IPS DF 4.7 (cell line): Measurements from ENCODE around the gene FOXB2.
A peak's percentile ranks its signal among the peaks of the same experiment; 100 is the strongest.
"Not testable (repeated sequence)": the region's sequence is repeated elsewhere in the genome, so short reads cannot be mapped to it uniquely, and the experiment has no call there.

Experiments used
- DNase-seq: peaks from one replicate; pipeline ENCODE4 v3.0.0-alpha.2; 2013; ENCODE audit warnings: low spot score; ENCODE audit errors: extremely low read depth

Gene FOXB2

GRCh38 chr9:77016121-77016525 is 3.3 kb upstream of the FOXB2 start:
- no peak for DNase-seq

GRCh38 chr9:77016526-77017504 is 2.6 kb upstream of the FOXB2 start:
- no peak for DNase-seq

- DNase-seq, result no peak
Observed at GRCh38 chr9:77017505-77017894, 2.0 kb upstream of the FOXB2 start.

GRCh38 chr9:77018058-77018968 is 1.1 kb upstream of the FOXB2 start:
- DNase-seq, result no peak

- no peak for DNase-seq
Observed at GRCh38 chr9:77018969-77019235, 553 bp upstream of the FOXB2 start.

GRCh38 chr9:77019926-77020412 is 514 bp downstream of the FOXB2 start:
- no peak for DNase-seq

- DNase-seq, result no peak
Observed at GRCh38 chr9:77020413-77021290, 1.2 kb downstream of the FOXB2 start.

GRCh38 chr9:77021291-77021894 is 1.9 kb downstream of the FOXB2 start:
- DNase-seq, result no peak

- DNase-seq, result no peak
Observed at GRCh38 chr9:77021922-77022782, 2.7 kb downstream of the FOXB2 start.

GRCh38 chr9:77022783-77023440 is 3.5 kb downstream of the FOXB2 start:
- DNase-seq, result no peak

- no peak for DNase-seq
Observed at GRCh38 chr9:77023726-77024125, 4.3 kb downstream of the FOXB2 start.

- DNase-seq, result no peak
Observed at GRCh38 chr9:77024776-77025545, 5.5 kb downstream of the FOXB2 start.

GRCh38 chr9:77028478-77028877 is 9.0 kb downstream of the FOXB2 start:
- DNase-seq, result no peak

- no peak for DNase-seq
Observed at GRCh38 chr9:77030045-77030444, 10.6 kb downstream of the FOXB2 start.

- peak; percentile 83 for DNase-seq
Observed at GRCh38 chr9:77038281-77039036, 19.0 kb downstream of the FOXB2 start.

GRCh38 chr9:77040340-77040739 is 20.9 kb downstream of the FOXB2 start:
- no peak for DNase-seq

- not testable (repeated sequence) for DNase-seq
Observed at GRCh38 chr9:77043743-77044142, 24.3 kb downstream of the FOXB2 start.

GRCh38 chr9:77060681-77061080 is 41.2 kb downstream of the FOXB2 start:
- not testable (repeated sequence) for DNase-seq
